GM20000 (cell line): ENCODE measurements around the gene ADGRB2.

Source experiments
- DNase-seq: peaks from one replicate; pipeline ENCODE4 v3.0.0; 2012; ENCODE audit warnings: low spot score
- CTCF ChIP-seq: IDR thresholded peaks from 2 replicates; pipeline ENCODE4 v1.5.1; 2012; ENCODE audit warnings: mild to moderate bottlenecking, control low read depth; ENCODE audit errors: extremely low read depth, missing control alignments

The ADGRB2 gene

GRCh38 chr1:31694069-31694963 lies 69.8 kb downstream of the ADGRB2 start:
- no peak for DNase-seq
- TF ChIP-seq CTCF = no peak

GRCh38 chr1:31693231-31693630 lies 70.9 kb downstream of the ADGRB2 start:
- DNase-seq = no peak

GRCh38 chr1:31691951-31692350 lies 72.2 kb downstream of the ADGRB2 start:
- TF ChIP-seq CTCF = no peak
- no peak for DNase-seq

More at GRCh38 chr1:31693231-31693630, 70.9 kb downstream of the ADGRB2 start:
- no peak for TF ChIP-seq CTCF

- no peak for TF ChIP-seq CTCF
- no peak for DNase-seq
Measured at GRCh38 chr1:31691446-31691845, 72.7 kb downstream of the ADGRB2 start.

GRCh38 chr1:31690921-31691320 lies 73.2 kb downstream of the ADGRB2 start:
- TF ChIP-seq CTCF = no peak
- no peak for DNase-seq

- DNase-seq = no peak
- no peak for TF ChIP-seq CTCF
Measured at GRCh38 chr1:31689854-31690253, 74.3 kb downstream of the ADGRB2 start.

GRCh38 chr1:31689379-31689778 lies 74.8 kb downstream of the ADGRB2 start:
- no peak for DNase-seq
- no peak for TF ChIP-seq CTCF
